ENCODE measurements around the gene JAZF1. TPM values are rescaled to one million over a fixed set of nuclear protein-coding genes. Genes with fewer than 3 reads are reported as not detected.

Gene JAZF1
- total RNA-seq, 1 experiment from 2014 or later: 9.1 TPM

DNA sequence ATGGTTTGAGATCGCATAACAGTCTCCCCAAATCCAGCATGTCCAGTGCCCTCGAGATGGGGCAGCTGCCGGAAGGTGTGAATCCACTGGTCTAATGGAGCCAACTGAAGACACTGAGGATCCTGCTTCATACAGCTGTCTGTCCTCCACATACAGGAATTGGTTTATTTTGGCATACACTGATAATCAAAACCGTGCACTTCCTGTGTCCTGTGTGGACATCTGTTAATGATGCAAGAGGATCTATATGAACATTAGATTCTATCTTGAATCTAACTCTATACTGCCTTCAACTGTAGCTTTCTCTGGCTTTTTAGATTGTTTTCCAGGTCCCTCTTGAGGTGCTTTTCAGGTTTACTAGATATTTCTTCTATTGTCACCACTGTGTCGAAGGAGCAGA, 3.0 kb upstream of the JAZF1 start:
- Histone ChIP-seq H3K79me1 (ENCODE audit: insufficient read depth, low read depth, low read length, poor library complexity, severe bottlenecking) (no peaks in the 10 kb centered on the region), H2BK20ac (ENCODE audit: low read depth, low read length, poor library complexity, severe bottlenecking) (no peak overlapping the region), H3K23me2 (ENCODE audit: insufficient read length, low read depth, low read length, poor library complexity, severe bottlenecking) (peaks cover 9% of the 10 kb centered on the region), H3K4ac (ENCODE audit: low read depth, low read length) (no peak overlapping the region), H2AFZ (ENCODE audit: low read length) (no peak overlapping the region), H4K91ac (ENCODE audit: insufficient read length, low read depth, low read length) (no peak overlapping the region), H2BK5ac (ENCODE audit: insufficient read length, low read length) (no peak overlapping the region), H3K23ac (ENCODE audit: insufficient read length, low read depth, low read length) (no peak overlapping the region), H3K27ac (ENCODE audit: insufficient read length, low read depth, low read length) (no peak overlapping the region), H3K56ac (ENCODE audit: insufficient read length, low read depth, low read length) (no peak overlapping the region), H3K4me2 (ENCODE audit: insufficient read depth, insufficient read length, low read length) (no peak overlapping the region), H3K4me1 (ENCODE audit: insufficient read depth, low read length) (peaks cover 8% of the 10 kb centered on the region; the same call in 1 of the 2 replicates), H3T11ph (ENCODE audit: low read length) (no peak overlapping the region), H4K5ac (ENCODE audit: insufficient read length, low read depth, low read length) (no peak overlapping the region), H2BK15ac (ENCODE audit: low read depth, low read length) (no peak overlapping the region), H3K79me2 (ENCODE audit: insufficient read depth, low read length) (peaks cover 2% of the 10 kb centered on the region; the same call in 1 of the 2 replicates), H2AK5ac (ENCODE audit: insufficient read length, low read length) (no peak overlapping the region), H3K27me3 (ENCODE audit: insufficient read depth, low read length) (no peaks in the 10 kb centered on the region; the same call in 1 of the 2 replicates), H4K20me1 (ENCODE audit: control insufficient read depth, insufficient read depth, insufficient read length) (no peaks in the 10 kb centered on the region), H2BK120ac (ENCODE audit: low read depth, low read length, poor library complexity, severe bottlenecking) (no peak overlapping the region), H2BK12ac (ENCODE audit: insufficient read length, low read depth, low read length) (no peak overlapping the region), H3K14ac (ENCODE audit: insufficient read depth, low read length) (no peak overlapping the region), H3K9me3 (ENCODE audit: control insufficient read depth, low read depth, low read length) (no peaks in the 10 kb centered on the region), H4K8ac (replicated peaks; ENCODE audit: insufficient read length, low read depth, low read length) (no peak overlapping the region), H3K18ac (ENCODE audit: insufficient read length, low read depth, low read length) (no peak overlapping the region), H3K9ac (ENCODE audit: extremely low read depth, insufficient read length, low read length) (no peak overlapping the region)
- DNase-seq: no peak
- Mint-ChIP-seq H3K36me3 (ENCODE audit: insufficient read depth in 1 of 3, low read depth in 3 of 3) (peaks cover 0 to 2% (median 0%) of the 10 kb centered on the region in 3 experiments; a peak in 1 of 7 replicates), H3K27me3 (ENCODE audit: low read depth) (peaks cover 10% of the 10 kb centered on the region), H3K9me3 (peaks cover 0 to 2% of the 10 kb centered on the region in 2 experiments; a peak in 1 of 5 replicates), H3K4me1 (peaks cover 23 to 28% of the 10 kb centered on the region in 2 experiments), H3K27ac (no peak overlapping the region; a peak in 1 of 7 replicates), H3K4me3 (no peak overlapping the region)
- no CpG with 5 or more reads among the region's 5 CpGs for WGBS (ENCODE audit: extremely low coverage, insufficient read length, low lambda C conversion rate)
- TF ChIP-seq, protein P1, sequence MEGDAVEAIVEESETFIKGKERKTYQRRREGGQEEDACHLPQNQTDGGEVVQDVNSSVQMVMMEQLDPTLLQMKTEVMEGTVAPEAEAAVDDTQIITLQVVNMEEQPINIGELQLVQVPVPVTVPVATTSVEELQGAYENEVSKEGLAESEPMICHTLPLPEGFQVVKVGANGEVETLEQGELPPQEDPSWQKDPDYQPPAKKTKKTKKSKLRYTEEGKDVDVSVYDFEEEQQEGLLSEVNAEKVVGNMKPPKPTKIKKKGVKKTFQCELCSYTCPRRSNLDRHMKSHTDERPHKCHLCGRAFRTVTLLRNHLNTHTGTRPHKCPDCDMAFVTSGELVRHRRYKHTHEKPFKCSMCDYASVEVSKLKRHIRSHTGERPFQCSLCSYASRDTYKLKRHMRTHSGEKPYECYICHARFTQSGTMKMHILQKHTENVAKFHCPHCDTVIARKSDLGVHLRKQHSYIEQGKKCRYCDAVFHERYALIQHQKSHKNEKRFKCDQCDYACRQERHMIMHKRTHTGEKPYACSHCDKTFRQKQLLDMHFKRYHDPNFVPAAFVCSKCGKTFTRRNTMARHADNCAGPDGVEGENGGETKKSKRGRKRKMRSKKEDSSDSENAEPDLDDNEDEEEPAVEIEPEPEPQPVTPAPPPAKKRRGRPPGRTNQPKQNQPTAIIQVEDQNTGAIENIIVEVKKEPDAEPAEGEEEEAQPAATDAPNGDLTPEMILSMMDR (conservative IDR thresholded peaks at IDR 0.05): no peak
